K562 (cell line): ENCODE measurements around the gene RANBP3. TPM values are rescaled to one million over a fixed set of nuclear protein-coding genes. Genes with fewer than 3 reads are reported as not detected.

Experiments used
- BRF1 ChIP-seq: IDR thresholded peaks from 3 replicates; pipeline ENCODE4 v1.6.1; 2011; ENCODE audit warnings: borderline replicate concordance, mild to moderate bottlenecking; ENCODE audit not compliant: insufficient read length; ENCODE audit errors: extremely low read depth
- CBFA2T3 ChIP-seq: fragments of 450-650 bp; IDR thresholded peaks from 2 replicates; pipeline ENCODE4 v1.6.1; 2017
- ELF2 ChIP-seq: fragments of 250-450 bp; sonication (Bioruptor Pico); IDR thresholded peaks from 2 replicates; pipeline ENCODE4 v1.5.0; 2021; ENCODE audit warnings: mild to moderate bottlenecking
- FOXK1 ChIP-seq: sonication (generic); formaldehyde crosslinking; IDR thresholded peaks from 2 replicates; pipeline ENCODE4 v1.8.0; 2022; ENCODE audit warnings: missing genetic modification reagents, mild to moderate bottlenecking, borderline replicate concordance
- HLTF ChIP-seq: fragments of 450-650 bp; IDR thresholded peaks from 2 replicates; pipeline ENCODE4 v1.6.1; 2016
- HNRNPK ChIP-seq: fragments of 200-400 bp; formaldehyde crosslinking; IDR thresholded peaks from one replicate; pipeline ENCODE4 v1.6.1; 2018; ENCODE audit warnings: mild to moderate bottlenecking, low read depth, low read length; ENCODE audit not compliant: poor library complexity, severe bottlenecking
- KLF1 ChIP-seq: fragments of 450-650 bp; IDR thresholded peaks from 2 replicates; pipeline ENCODE4 v1.6.1; 2016; ENCODE audit warnings: missing genetic modification characterization, missing compliant biosample characterization
- LARP7 ChIP-seq: fragments of 450-650 bp; IDR thresholded peaks from 2 replicates; pipeline ENCODE4 v1.6.1; 2016
- PCBP1 ChIP-seq: fragments of 200-400 bp; formaldehyde crosslinking; IDR thresholded peaks from 2 replicates; pipeline ENCODE4 v1.6.1; 2018; ENCODE audit warnings: mild to moderate bottlenecking, low read depth, low read length; ENCODE audit not compliant: poor library complexity, severe bottlenecking
- PHB ChIP-seq: fragments of 250-450 bp; sonication (Bioruptor Pico); IDR thresholded peaks from 2 replicates; pipeline ENCODE4 v1.5.0; 2021
- PHF20 ChIP-seq: fragments of 450-650 bp; IDR thresholded peaks from 2 replicates; pipeline ENCODE4 v1.6.1; 2018; ENCODE audit not compliant: partially characterized antibody
- SIN3A ChIP-seq, 2 experiments: fragments of 150-350 bp in 1 of 2; IDR thresholded peaks; 2 replicates each; pipeline ENCODE4 v1.6.1; 2011 to 2016; ENCODE audit warnings: borderline replicate concordance in 2 of 2, low read depth in 2 of 2, low read length in 2 of 2, mild to moderate bottlenecking in 2 of 2, moderate library complexity in 2 of 2; ENCODE audit not compliant: control insufficient read depth in 1 of 2
- SMAD4 ChIP-seq: fragments of 250-450 bp; sonication (Bioruptor Pico); conservative IDR thresholded peaks from 2 replicates; pipeline ENCODE4 v1.8.0; 2021; ENCODE audit warnings: inconsistent platforms, mild to moderate bottlenecking, moderate library complexity
- SMARCE1 ChIP-seq: fragments of 450-650 bp; IDR thresholded peaks from 2 replicates; pipeline ENCODE4 v1.7.1; 2016; ENCODE audit warnings: mild to moderate bottlenecking
- ZNF140 ChIP-seq: fragments of 250-450 bp; sonication (Bioruptor Pico); IDR thresholded peaks from 2 replicates; pipeline ENCODE4 v1.8.0; 2021; ENCODE audit warnings: moderate library complexity, mild to moderate bottlenecking, inconsistent platforms
- polyA plus RNA-seq, 8 experiments: library from polyadenylated mRNA; depleted of rRNA in 4 of 8; stranded (reverse) in 5 of 8; unstranded in 3 of 8; fragments of >200 nt; fragmentation: Nextera tagmentation in 2 of 8; fragmentation: Illumina TruSeq in 1 of 8; extraction: Ambion mirVana in 2 of 8; extraction: Trizol in 1 of 8; gene quantifications; 2 replicates each; pipeline versions ENCODE4 v1.2.1 to v1.2.3, GENCODE V29; 2011 to 2014; ENCODE audit warnings: inconsistent platforms in 1 of 8, missing spikeins in 1 of 8
- total RNA-seq, 7 experiments: library from RNA; depleted of rRNA in 6 of 7; stranded (reverse); fragments of >200 nt in 6 of 7; fragmentation: Illumina TruSeq in 2 of 7; extraction: Trizol in 2 of 7; gene quantifications; 2 replicates each; pipeline versions ENCODE4 v1.2.1 to v1.2.3, GENCODE V29; 2011 to 2021; ENCODE audit warnings: low replicate concordance in 1 of 7
- TF ChIP-seq, protein P1 (sequence below): sonication (generic); formaldehyde crosslinking; IDR thresholded peaks from 2 replicates; pipeline ENCODE4 v1.8.0; 2023; ENCODE audit warnings: mild to moderate bottlenecking, missing genetic modification reagents
- TF ChIP-seq, protein P2 (sequence below), 2 experiments: fragments of 200-800 bp in 1 of 2; sonication (Bioruptor generic) in 1 of 2; sonication (generic) in 1 of 2; formaldehyde crosslinking in 1 of 2; IDR thresholded peaks in 1 of 2; conservative IDR thresholded peaks in 1 of 2; 2 replicates each; pipeline versions ENCODE4 v1.5.0 to v1.6.1; 2016 to 2020; ENCODE audit warnings: missing compliant biosample characterization in 1 of 2, missing genetic modification characterization in 1 of 2, missing genetic modification reagents in 1 of 2
- TF ChIP-seq, protein P3 (sequence below): fragments of 250-450 bp; sonication (Bioruptor Pico); IDR thresholded peaks from 2 replicates; pipeline ENCODE4 v1.8.0; 2022; ENCODE audit warnings: inconsistent platforms, mild to moderate bottlenecking, moderate library complexity, borderline replicate concordance
- TF ChIP-seq, protein P4 (sequence below): conservative IDR thresholded peaks from 2 replicates; pipeline ENCODE4 v1.6.1; 2011; ENCODE audit warnings: low read depth, mild to moderate bottlenecking, low read length; ENCODE audit not compliant: control insufficient read depth
- TF ChIP-seq, protein P5 (sequence below): fragments of 450-650 bp; IDR thresholded peaks from 2 replicates; pipeline ENCODE4 v1.7.0; 2016; ENCODE audit warnings: borderline replicate concordance

The RANBP3 gene
- total and polyA plus RNA-seq, 9 of the 15 experiments (the other 6 are each of a cell fraction or from before 2014, with no cell fraction given): 0.90 to 95.1 (median 63.2) TPM

DNA sequence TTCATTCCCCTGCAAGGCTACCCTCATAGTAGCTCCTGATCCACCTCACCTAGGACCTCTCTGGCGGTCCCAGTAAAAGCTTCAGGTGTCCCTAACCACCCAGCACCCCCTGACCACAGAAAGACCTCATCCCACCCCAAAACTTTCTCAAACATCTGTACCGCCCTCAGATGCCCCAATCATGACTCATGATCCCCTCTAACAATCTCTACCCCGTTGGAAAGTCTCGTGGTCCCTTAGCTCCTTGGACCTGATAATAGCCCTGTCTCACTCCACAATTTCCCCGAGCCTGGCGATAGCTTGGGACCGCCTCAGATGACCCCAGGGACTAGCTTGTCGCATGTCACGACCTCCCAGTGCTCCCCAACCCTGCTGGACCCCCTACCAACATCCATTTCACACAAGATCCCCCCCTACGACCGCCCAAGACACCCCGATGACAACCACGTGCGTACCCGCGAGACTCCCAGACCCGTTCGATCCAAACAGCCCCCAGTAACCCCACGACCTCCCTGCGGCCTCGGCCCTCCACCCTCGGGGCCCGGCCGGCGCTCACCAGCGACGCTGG is 74.8 kb downstream of the RANBP3 start (continued):
- TF ChIP-seq, protein P1, sequence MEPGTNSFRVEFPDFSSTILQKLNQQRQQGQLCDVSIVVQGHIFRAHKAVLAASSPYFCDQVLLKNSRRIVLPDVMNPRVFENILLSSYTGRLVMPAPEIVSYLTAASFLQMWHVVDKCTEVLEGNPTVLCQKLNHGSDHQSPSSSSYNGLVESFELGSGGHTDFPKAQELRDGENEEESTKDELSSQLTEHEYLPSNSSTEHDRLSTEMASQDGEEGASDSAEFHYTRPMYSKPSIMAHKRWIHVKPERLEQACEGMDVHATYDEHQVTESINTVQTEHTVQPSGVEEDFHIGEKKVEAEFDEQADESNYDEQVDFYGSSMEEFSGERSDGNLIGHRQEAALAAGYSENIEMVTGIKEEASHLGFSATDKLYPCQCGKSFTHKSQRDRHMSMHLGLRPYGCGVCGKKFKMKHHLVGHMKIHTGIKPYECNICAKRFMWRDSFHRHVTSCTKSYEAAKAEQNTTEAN: no peak
- TF ChIP-seq CBFA2T3 (0 out of 2 replicates have a peak, but pooled peaks have one; percentile 8), SMAD4 (CRISPR knock-in tag) (0 out of 2 replicates have a peak, but pooled peaks have one; percentile 1), LARP7 (0 out of 2 replicates have a peak, but pooled peaks have one; percentile 66), HLTF (0 out of 2 replicates have a peak, but pooled peaks have one; percentile 10), ZNF140 (CRISPR knock-in tag) (no peak), ELF2 (0 out of 2 replicates have a peak, but pooled peaks have one; percentile 21), KLF1 (0 out of 2 replicates have a peak, but pooled peaks have one; percentile 18), PHB (CRISPR knock-in tag) (peak; percentile 80; the same call in 1 of the 2 replicates), BRF1 (no peak), HNRNPK (no peak), PHF20 (peak; percentile 53), FOXK1 (peak; percentile 52; the same call in 1 of the 2 replicates), PCBP1 (peak; percentile 38), SMARCE1 (peak; percentile 56; the same call in 1 of the 2 replicates), SIN3A (IDR thresholded peaks at IDR 0.05; ENCODE audit: borderline replicate concordance in 2 of 2, control insufficient read depth in 1 of 2, low read depth in 2 of 2, low read length in 2 of 2) (peak in 1 of 2 experiments; percentile 48; a peak in 1 of 4 replicates)
- TF ChIP-seq, protein P2, sequence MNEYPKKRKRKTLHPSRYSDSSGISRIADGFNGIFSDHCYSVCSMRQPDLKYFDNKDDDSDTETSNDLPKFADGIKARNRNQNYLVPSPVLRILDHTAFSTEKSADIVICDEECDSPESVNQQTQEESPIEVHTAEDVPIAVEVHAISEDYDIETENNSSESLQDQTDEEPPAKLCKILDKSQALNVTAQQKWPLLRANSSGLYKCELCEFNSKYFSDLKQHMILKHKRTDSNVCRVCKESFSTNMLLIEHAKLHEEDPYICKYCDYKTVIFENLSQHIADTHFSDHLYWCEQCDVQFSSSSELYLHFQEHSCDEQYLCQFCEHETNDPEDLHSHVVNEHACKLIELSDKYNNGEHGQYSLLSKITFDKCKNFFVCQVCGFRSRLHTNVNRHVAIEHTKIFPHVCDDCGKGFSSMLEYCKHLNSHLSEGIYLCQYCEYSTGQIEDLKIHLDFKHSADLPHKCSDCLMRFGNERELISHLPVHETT (CRISPR knock-in tag; conservative IDR thresholded peaks at IDR 0.05 in 1 of 2, IDR thresholded peaks at IDR 0.05 in 1 of 2): peak in 1 of 2 experiments; percentile 17; a peak in 1 of 4 replicates
- TF ChIP-seq, protein P3, sequence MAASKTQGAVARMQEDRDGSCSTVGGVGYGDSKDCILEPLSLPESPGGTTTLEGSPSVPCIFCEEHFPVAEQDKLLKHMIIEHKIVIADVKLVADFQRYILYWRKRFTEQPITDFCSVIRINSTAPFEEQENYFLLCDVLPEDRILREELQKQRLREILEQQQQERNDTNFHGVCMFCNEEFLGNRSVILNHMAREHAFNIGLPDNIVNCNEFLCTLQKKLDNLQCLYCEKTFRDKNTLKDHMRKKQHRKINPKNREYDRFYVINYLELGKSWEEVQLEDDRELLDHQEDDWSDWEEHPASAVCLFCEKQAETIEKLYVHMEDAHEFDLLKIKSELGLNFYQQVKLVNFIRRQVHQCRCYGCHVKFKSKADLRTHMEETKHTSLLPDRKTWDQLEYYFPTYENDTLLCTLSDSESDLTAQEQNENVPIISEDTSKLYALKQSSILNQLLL (CRISPR knock-in tag): no peak
- TF ChIP-seq, protein P4, sequence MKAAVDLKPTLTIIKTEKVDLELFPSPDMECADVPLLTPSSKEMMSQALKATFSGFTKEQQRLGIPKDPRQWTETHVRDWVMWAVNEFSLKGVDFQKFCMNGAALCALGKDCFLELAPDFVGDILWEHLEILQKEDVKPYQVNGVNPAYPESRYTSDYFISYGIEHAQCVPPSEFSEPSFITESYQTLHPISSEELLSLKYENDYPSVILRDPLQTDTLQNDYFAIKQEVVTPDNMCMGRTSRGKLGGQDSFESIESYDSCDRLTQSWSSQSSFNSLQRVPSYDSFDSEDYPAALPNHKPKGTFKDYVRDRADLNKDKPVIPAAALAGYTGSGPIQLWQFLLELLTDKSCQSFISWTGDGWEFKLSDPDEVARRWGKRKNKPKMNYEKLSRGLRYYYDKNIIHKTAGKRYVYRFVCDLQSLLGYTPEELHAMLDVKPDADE: no peak
- TF ChIP-seq, protein P5, sequence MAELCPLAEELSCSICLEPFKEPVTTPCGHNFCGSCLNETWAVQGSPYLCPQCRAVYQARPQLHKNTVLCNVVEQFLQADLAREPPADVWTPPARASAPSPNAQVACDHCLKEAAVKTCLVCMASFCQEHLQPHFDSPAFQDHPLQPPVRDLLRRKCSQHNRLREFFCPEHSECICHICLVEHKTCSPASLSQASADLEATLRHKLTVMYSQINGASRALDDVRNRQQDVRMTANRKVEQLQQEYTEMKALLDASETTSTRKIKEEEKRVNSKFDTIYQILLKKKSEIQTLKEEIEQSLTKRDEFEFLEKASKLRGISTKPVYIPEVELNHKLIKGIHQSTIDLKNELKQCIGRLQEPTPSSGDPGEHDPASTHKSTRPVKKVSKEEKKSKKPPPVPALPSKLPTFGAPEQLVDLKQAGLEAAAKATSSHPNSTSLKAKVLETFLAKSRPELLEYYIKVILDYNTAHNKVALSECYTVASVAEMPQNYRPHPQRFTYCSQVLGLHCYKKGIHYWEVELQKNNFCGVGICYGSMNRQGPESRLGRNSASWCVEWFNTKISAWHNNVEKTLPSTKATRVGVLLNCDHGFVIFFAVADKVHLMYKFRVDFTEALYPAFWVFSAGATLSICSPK: 0 out of 2 replicates have a peak, but pooled peaks have one; percentile 16
